ENCODE measurements around the gene SDF4. TPM values are rescaled to one million over a fixed set of nuclear protein-coding genes. Genes with fewer than 3 reads are reported as not detected.

The SDF4 gene
- total RNA-seq, 2 donors from 2014 or later, result 85.9 to 95.6 TPM

- TF ChIP-seq CTCF (conservative IDR thresholded peaks at IDR 0.05), result no peak
- Histone ChIP-seq H3K36me3 (ENCODE audit: control insufficient read depth, insufficient read depth, low read length) (no peaks in the 10 kb centered on the region), H3K4me3 (ENCODE audit: low read length) (no peak overlapping the region), H3K27ac (ENCODE audit: low read depth, low read length) (no peak overlapping the region), H3K9me3 (ENCODE audit: control insufficient read depth, low read length) (no peaks in the 10 kb centered on the region), H3K9ac (ENCODE audit: extremely low read depth, low read length, poor library complexity, severe bottlenecking) (no peak overlapping the region), H3K27me3 (ENCODE audit: control insufficient read depth, insufficient read depth, low read length, poor library complexity, severe bottlenecking) (no peaks in the 10 kb centered on the region), H3K4me1 (ENCODE audit: control insufficient read depth, insufficient read depth, low read length) (no peaks in the 10 kb centered on the region)
- Mint-ChIP-seq H3K36me3 (ENCODE audit: low read depth) (peaks cover 10% of the 10 kb centered on the region), H3K27me3 (ENCODE audit: insufficient read depth) (no peaks in the 10 kb centered on the region), H3K4me3 (no peak overlapping the region), H3K4me1 (peaks cover 5% of the 10 kb centered on the region), H3K27ac (no peak overlapping the region), H3K9me3 (peaks cover 2% of the 10 kb centered on the region)
- 93 to 95% methylated on average over 11 to 19 of the region's 19 CpGs for WGBS, 2 experiments (ENCODE audit: insufficient coverage in 1 of 2, insufficient read length in 1 of 2)
- no peak for DNase-seq
Observed at GRCh38 chr1:1238702-1239178, 6.9 kb upstream of the SDF4 start.

GRCh38 chr1:1237874-1238701 is 6.3 kb upstream of the SDF4 start:
- Mint-ChIP-seq H3K27me3 (ENCODE audit: insufficient read depth) (no peaks in the 10 kb centered on the region), H3K4me1 (peaks cover 8% of the 10 kb centered on the region), H3K27ac (no peak overlapping the region), H3K4me3 (no peak overlapping the region), H3K9me3 (peaks cover 6% of the 10 kb centered on the region), H3K36me3 (ENCODE audit: low read depth) (peaks cover 14% of the 10 kb centered on the region)
- Histone ChIP-seq H3K4me3 (ENCODE audit: low read length) (no peak overlapping the region), H3K9me3 (ENCODE audit: control insufficient read depth, low read length) (no peaks in the 10 kb centered on the region), H3K9ac (ENCODE audit: extremely low read depth, low read length, poor library complexity, severe bottlenecking) (no peak overlapping the region), H3K27ac (ENCODE audit: low read depth, low read length) (peak overlapping the region; percentile 22), H3K27me3 (ENCODE audit: control insufficient read depth, insufficient read depth, low read length, poor library complexity, severe bottlenecking) (no peaks in the 10 kb centered on the region), H3K4me1 (ENCODE audit: control insufficient read depth, insufficient read depth, low read length) (no peaks in the 10 kb centered on the region), H3K36me3 (ENCODE audit: control insufficient read depth, insufficient read depth, low read length) (no peaks in the 10 kb centered on the region)
- TF ChIP-seq CTCF (conservative IDR thresholded peaks at IDR 0.05), result no peak
- WGBS, 2 experiments (ENCODE audit: insufficient coverage in 1 of 2, insufficient read length in 1 of 2), result 93 to 94% methylated on average over 29 to 48 of the region's 48 CpGs
- no peak for DNase-seq

GRCh38 chr1:1236945-1237873 is 5.4 kb upstream of the SDF4 start:
- no peak overlapping the region for H3K9ac ChIP-seq (ENCODE audit: extremely low read depth, low read length, poor library complexity, severe bottlenecking)

More at GRCh38 chr1:1236945-1237873, 5.4 kb upstream of the SDF4 start:
- 89% methylated on average over 17 to 34 of the region's 34 CpGs for WGBS, 2 experiments (ENCODE audit: insufficient coverage in 1 of 2, insufficient read length in 1 of 2)
- Mint-ChIP-seq H3K4me1 (peaks cover 8% of the 10 kb centered on the region), H3K36me3 (ENCODE audit: low read depth) (peaks cover 14% of the 10 kb centered on the region), H3K4me3 (no peak overlapping the region), H3K27ac (no peak overlapping the region), H3K27me3 (ENCODE audit: insufficient read depth) (no peaks in the 10 kb centered on the region), H3K9me3 (peaks cover 6% of the 10 kb centered on the region)
- peaks cover 3% of the 10 kb centered on the region for H3K36me3 ChIP-seq (ENCODE audit: control insufficient read depth, insufficient read depth, low read length)
- H3K4me1 ChIP-seq (ENCODE audit: control insufficient read depth, insufficient read depth, low read length), result no peaks in the 10 kb centered on the region
- no peak overlapping the region for H3K4me3 ChIP-seq (ENCODE audit: low read length)
- no peak for TF ChIP-seq CTCF (conservative IDR thresholded peaks at IDR 0.05)
- no peak for DNase-seq
- no peak overlapping the region for H3K27ac ChIP-seq (ENCODE audit: low read depth, low read length)
- no peaks in the 10 kb centered on the region for H3K9me3 ChIP-seq (ENCODE audit: control insufficient read depth, low read length)
- H3K27me3 ChIP-seq (ENCODE audit: control insufficient read depth, insufficient read depth, low read length, poor library complexity, severe bottlenecking), result no peaks in the 10 kb centered on the region

Measured in endodermal cell (in vitro differentiated cells).